Erythroblast (primary cell): ENCODE measurements around the gene EFHC2.

ENCODE experiments used
- GATA1 ChIP-seq: IDR thresholded peaks from 2 replicates; pipeline ENCODE4 v1.6.1; 2011; ENCODE audit warnings: low read depth, mild to moderate bottlenecking, control low read depth, low read length, moderate library complexity
- POLR2A ChIP-seq: IDR thresholded peaks from 2 replicates; pipeline ENCODE4 v1.6.1; 2011; ENCODE audit warnings: mild to moderate bottlenecking, low read length

- no peak for TF ChIP-seq POLR2A
- no peak for TF ChIP-seq GATA1
Observed at GRCh38 chrX:44267861-44268260, 75.6 kb downstream of the EFHC2 start.
